GM12873 (cell line): ENCODE data around the gene SEC23IP.

ENCODE experiments used
- CTCF ChIP-seq: IDR thresholded peaks from 2 replicates; pipeline ENCODE4 v1.5.1; 2012; ENCODE audit warnings: low read depth, mild to moderate bottlenecking, moderate library complexity, low read length, control low read depth; ENCODE audit not compliant: insufficient read depth; ENCODE audit errors: missing control alignments

The SEC23IP gene

GRCh38 chr10:119945805-119946204 is 53.3 kb downstream of the SEC23IP start:
- TF ChIP-seq CTCF = no peak

DNA sequence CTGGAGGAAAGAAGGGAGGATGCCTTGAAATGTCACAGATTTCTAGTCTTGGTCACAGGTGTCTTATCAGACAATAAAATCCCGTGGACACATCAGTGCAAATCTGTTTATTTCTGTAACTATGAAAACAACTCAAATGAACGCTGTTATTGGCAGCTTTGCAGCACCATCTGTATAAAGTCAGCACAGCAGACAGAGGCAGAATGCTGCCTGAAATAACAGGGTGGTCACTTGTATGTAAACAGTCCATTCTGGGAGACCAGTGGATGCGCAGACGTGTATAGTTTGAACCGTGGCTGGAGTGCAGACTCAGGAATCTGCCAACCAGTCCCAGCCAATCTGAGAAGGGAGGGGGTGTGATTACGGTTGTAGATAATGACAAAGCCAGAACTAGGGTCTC is 54.8 kb downstream of the SEC23IP start:
- TF ChIP-seq CTCF = no peak

DNA sequence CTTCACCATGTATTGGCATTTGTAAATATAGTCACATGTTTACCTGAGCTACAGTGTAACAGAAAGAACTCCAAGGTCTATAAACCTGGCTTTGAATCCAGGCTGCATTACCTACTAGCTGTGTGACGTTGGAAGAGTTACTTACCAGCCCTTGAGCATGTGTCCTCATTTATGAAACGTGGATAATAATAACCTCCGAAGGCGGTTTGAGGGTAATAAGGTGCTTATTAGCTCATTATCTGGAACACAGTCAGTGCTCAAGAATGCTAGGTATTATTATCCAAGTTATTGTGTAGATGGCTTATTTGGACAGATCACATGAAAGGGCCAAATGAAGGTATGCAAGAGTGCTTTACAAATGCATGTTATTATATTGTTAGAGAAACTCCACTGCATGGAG is 64.9 kb downstream of the SEC23IP start:
- no peak for TF ChIP-seq CTCF

- no peak for TF ChIP-seq CTCF
These were observed 70.3 kb downstream of the SEC23IP start for GRCh38 chr10:119962837-119963236.

DNA sequence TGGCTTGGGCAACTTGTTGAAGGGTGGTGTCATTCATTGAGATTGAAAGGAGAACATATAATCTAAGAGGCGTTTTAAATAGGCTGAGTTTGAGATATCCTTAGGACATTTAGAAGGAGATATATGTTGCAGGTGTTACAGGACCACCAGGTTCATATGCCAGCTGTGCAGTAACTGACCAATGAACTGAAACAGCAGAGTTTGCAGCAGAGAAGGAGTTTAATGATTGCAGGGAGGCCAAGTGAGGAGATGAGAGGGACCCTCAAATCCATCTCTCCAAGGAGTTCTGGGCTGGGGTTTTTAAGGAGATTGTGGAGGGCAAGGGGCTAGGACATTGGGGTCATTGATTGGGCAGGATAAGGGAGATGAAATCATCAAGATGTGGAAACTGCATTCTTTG is 74.5 kb downstream of the SEC23IP start:
- no peak for TF ChIP-seq CTCF

DNA sequence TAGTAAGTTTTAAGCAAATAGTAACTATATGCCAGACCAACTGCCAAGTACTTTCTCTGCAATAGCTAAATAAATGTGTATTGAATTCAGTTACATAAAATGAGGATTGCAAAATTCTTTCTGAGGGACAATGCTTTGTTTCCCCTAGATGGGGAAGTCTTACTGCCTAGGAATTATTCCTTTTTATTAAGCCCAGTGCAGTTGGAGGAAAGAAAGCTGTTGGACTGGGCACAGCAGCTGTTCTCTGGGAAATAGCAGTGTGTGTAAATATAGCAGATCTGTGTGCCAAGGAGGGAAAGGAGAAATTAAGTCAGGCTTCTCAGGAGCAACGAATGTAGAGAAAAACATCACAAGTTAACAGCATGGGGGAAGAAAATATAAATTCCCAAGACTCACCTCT is 77.1 kb downstream of the SEC23IP start:
- TF ChIP-seq CTCF = no peak

GRCh38 chr10:119970107-119970506 is 77.6 kb downstream of the SEC23IP start:
- no peak for TF ChIP-seq CTCF
